ENCODE results near the gene ABCB8. TPM values are rescaled to one million over a fixed set of nuclear protein-coding genes. Genes with fewer than 3 reads are reported as not detected.

The ABCB8 gene
- total and polyA plus RNA-seq, 2 donors (not counting 1 experiment from before 2014, with no cell fraction given), result 41.4 to 69.7 TPM

DNA sequence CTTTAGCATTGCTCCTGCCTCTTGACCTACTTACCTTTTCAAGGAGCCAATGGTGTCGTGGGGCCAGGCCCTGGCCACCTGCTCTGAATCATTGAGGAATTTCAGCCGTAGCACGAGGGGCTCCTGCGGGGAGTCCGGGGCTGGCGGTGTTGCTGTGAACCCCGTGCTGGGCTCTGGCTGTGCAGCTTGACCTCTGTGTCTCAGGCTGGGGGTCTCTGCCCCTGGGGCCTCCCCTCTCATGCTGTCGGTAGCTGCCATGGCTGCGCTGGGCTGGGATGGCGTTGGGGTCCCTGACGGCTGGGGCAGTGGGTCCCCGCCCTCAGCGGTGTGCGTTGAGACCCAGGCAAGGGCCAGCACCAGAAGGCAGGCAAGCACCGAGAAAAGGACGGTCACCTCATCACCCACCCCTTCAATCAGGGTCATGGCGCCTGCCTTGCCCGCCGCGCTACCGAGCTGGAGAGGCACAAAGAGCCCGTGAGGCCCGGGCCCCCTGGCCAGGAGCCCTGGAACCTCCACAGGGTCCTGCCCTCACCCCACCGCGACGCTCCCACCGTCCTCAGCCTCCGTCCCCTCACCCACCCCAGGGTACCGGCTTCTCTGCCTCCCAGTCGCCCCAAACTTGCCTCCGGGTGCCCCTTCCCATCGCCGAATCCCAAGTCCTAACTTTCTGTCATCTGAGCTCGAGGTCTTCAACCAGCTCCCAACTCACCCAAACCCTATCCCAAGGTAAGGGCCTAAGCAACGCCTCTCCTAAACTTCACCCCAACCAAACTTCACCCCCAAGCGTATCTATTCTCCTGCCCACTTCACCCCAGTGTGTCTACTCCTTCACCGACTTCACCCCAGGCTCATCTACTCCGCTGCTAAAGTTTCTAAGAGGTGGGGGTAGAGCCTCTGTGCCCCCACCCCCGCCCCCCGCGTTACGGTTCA is 54.2 kb downstream of the ABCB8 start:
- H3K4me1 Mint-ChIP-seq, result peaks cover 58% of the 10 kb centered on the region
- DNase-seq, result peak; percentile 32
- CTCF ChIA-PET, result interaction anchor here (1.2 to 1.6 kb wide), 2 partner anchors 54 to 64 kb away, joined by 3 read pairs; partner anchors contain the start of gene ABCB8

More for the DNA sequence above, 54.2 kb downstream of the ABCB8 start:
- Histone ChIP-seq H3K79me2 (ENCODE audit: control insufficient read depth, insufficient read depth, low read length) (peaks cover 39% of the 10 kb centered on the region), H3K36me3 (replicated peaks in 1 of 2; ENCODE audit: control extremely low read depth in 1 of 2, control insufficient read depth in 1 of 2, extremely low read depth in 1 of 2, insufficient read depth in 2 of 2, low read length in 1 of 2) (no peaks in the 10 kb centered on the region), H3K4me3 (ENCODE audit: control extremely low read depth in 1 of 5, extremely low read depth in 1 of 5, insufficient read depth in 1 of 5, low read depth in 2 of 5, low read length in 4 of 5) (peak overlapping the region; percentile 1 to 83 (median 77)), H3K4me1 (ENCODE audit: control insufficient read depth in 2 of 2, insufficient read depth in 2 of 2, low read length in 2 of 2) (peaks cover 51 to 62% of the 10 kb centered on the region in 2 donors), H3K9ac (ENCODE audit: low read length) (peak overlapping the region; percentile 85), H4K20me1 (ENCODE audit: control insufficient read depth, insufficient read depth, low read length, poor library complexity, severe bottlenecking) (peaks cover 26% of the 10 kb centered on the region), H3K4me2 (replicated peaks; ENCODE audit: low read depth, low read length, poor library complexity, severe bottlenecking) (peak overlapping the region; percentile 95), H3K27me3 (replicated peaks in 1 of 4; ENCODE audit: control extremely low read depth in 1 of 4, control insufficient read depth in 3 of 4, insufficient read depth in 4 of 4, low read length in 3 of 4) (peaks cover 0 to 30% (median 10%) of the 10 kb centered on the region in 4 experiments), H2AFZ (ENCODE audit: insufficient read depth, low read depth, low read length, poor library complexity, severe bottlenecking) (peak overlapping the region; percentile 74), H3K27ac (ENCODE audit: low read length in 2 of 2) (peak overlapping the region; percentile 76 to 92), H3K9me3 (ENCODE audit: control extremely low read depth in 1 of 3, control insufficient read depth in 2 of 3, insufficient read depth in 1 of 3, low read length in 2 of 3) (no peaks in the 10 kb centered on the region)
- ATAC-seq (ENCODE audit: low read depth), result no peak
- H3K27ac Mint-ChIP-seq, result peak overlapping the region; percentile 87
- WGBS (ENCODE audit: insufficient coverage), result 78% methylated on average over 35 of the region's 42 CpGs
- TF ChIP-seq, protein P1, sequence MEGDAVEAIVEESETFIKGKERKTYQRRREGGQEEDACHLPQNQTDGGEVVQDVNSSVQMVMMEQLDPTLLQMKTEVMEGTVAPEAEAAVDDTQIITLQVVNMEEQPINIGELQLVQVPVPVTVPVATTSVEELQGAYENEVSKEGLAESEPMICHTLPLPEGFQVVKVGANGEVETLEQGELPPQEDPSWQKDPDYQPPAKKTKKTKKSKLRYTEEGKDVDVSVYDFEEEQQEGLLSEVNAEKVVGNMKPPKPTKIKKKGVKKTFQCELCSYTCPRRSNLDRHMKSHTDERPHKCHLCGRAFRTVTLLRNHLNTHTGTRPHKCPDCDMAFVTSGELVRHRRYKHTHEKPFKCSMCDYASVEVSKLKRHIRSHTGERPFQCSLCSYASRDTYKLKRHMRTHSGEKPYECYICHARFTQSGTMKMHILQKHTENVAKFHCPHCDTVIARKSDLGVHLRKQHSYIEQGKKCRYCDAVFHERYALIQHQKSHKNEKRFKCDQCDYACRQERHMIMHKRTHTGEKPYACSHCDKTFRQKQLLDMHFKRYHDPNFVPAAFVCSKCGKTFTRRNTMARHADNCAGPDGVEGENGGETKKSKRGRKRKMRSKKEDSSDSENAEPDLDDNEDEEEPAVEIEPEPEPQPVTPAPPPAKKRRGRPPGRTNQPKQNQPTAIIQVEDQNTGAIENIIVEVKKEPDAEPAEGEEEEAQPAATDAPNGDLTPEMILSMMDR (IDR thresholded peaks at IDR 0.05), result no peak
- no peak for TF ChIP-seq EZH2 (IDR thresholded peaks at IDR 0.05; ENCODE audit: borderline replicate concordance, insufficient read depth, low read depth, low read length, poor library complexity, severe bottlenecking)
- H3K4me3 Mint-ChIP-seq, result peak overlapping the region; percentile 86
- intact Hi-C loops (cut with micrococcal nuclease), result loop anchor here (1.0 to 10.0 kb wide), 8 partner anchors 54 to 1310 kb away; partner anchors contain the start of genes ABCB8, ABCF2, KCNH2 and NUB1
- H3K27me3 Mint-ChIP-seq, result peaks cover 13% of the 10 kb centered on the region
- POLR2A ChIA-PET, result no interaction called here
- no peaks in the 10 kb centered on the region for H3K9me3 Mint-ChIP-seq (ENCODE audit: insufficient read depth)
